Measurements from ENCODE around the gene FAF1.
"Not testable (repeated sequence)": the region's sequence is repeated elsewhere in the genome, so short reads cannot be mapped to it uniquely, and the experiment has no call there.

Gene FAF1

DNA sequence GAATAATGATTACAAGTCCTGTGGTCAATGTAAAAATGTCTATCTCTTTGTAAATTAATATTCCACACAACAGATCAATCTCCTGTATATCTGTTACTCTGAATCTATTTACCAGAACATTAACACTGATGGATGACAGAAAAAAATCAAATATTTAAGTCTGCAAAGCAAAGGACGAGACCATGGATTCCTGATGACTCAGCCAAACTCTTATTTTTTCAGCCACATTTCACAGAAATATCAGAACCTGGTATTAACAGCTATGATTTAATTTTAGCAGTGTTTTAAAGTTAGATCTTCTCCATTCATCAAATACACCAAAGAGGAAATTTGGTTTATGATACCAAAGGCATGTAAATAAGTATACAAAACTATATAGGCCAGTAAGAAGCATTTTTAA is 46.1 kb downstream of the FAF1 start:
- in situ Hi-C loops (cut with MboI; ENCODE audit: low sequenced_read_pairs) = no loop called here

DNA sequence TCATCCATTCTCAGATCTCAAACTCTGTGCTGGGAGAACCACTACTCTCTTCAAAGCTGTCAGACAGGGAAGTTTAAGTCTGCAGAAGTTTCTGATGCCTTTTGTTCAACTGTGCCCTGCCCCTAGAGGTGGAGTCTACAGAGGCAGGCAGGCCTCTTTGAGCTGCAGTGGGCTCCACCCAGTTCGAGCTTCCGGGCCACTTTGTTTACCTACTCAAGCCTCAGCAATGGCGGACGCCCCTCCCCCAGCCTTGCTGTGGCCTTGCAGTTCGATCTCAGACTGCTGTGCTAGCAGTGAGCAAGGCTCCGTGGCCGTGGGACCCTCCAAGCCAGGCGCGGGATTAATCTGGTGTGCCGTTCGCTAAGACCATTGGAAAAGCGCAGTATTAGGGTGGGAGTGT is 49.7 kb downstream of the FAF1 start:
- in situ Hi-C loops (cut with MboI; ENCODE audit: low sequenced_read_pairs) = not testable (repeated sequence)

DNA sequence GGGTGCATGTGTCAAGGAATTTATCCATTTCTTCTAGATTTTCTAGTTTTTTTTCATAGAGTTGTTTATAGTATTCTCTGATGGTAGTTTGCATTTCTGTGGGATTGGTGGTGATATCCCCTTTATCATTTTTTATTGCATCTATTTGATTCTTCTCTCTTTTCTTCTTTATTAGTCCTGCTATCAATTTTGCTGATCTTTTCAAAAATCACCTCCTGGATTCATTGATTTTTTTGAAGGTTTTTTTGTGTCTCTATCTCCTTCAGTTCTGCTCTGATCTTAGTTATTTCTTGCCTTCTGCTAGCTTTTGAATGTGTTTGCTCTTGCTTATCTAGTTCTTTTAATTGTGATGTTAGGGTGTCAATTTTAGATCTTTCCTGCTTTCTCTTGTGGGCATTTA is 52.5 kb downstream of the FAF1 start:
- in situ Hi-C loops (cut with MboI; ENCODE audit: low sequenced_read_pairs) = not testable (repeated sequence)

DNA sequence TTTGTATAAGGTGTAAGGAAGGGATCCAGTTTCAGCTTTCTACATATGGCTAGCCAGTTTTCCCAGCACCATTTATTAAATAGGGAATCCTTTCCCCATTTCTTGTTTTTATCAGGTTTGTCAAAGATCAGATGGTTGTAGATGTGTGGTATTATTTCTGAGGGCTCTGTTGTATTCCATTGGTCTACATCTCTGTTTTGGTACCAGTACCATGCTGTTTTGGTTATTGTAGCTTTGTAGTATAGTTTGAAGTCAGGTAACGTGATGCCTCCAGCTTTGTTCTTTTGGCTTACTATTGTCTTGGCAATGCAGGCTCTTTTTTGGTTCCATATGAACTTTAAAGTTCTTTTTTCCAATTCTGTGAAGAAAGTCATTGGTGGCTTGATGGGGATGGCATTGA is 54.0 kb downstream of the FAF1 start:
- in situ Hi-C loops (cut with MboI; ENCODE audit: low sequenced_read_pairs) = not testable (repeated sequence)

DNA sequence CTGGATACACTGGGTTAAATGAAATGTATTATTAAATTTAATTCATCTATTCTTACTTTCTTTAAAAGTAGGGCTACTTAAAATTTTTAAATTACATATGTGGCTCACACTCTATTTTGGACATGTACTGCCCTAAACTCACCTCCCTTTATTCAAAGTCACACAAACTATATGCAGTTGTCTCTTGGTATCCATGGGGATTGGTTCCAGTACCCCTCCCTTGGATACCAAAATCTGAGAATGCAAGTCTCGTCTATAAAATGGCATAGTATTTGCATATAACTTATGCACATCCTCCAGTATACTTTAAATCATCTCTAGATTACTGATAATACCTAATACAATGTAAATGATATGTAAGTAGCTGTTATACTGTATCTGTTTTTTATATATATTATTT is 57.6 kb downstream of the FAF1 start:
- in situ Hi-C loops (cut with MboI; ENCODE audit: low sequenced_read_pairs) = no loop called here

DNA sequence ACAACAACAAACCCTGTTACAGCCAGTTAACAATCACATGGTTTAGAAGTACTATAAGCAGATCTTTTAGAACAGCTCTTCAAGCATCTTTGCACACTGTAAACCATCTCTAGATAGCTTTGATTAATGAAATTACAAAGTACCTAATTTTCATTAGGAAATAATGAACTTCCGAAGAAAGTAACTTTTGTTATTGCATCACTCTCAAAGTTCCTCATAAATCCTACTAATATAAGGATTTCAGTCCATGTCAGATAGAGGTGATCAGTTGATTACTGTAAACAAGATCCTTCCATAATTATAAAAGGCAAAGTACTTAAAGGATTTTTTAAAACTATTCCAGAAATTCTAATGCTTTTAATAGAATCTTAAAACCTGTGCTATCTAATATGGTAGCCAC is 58.2 kb downstream of the FAF1 start:
- in situ Hi-C loops (cut with MboI; ENCODE audit: low sequenced_read_pairs) = no loop called here

DNA sequence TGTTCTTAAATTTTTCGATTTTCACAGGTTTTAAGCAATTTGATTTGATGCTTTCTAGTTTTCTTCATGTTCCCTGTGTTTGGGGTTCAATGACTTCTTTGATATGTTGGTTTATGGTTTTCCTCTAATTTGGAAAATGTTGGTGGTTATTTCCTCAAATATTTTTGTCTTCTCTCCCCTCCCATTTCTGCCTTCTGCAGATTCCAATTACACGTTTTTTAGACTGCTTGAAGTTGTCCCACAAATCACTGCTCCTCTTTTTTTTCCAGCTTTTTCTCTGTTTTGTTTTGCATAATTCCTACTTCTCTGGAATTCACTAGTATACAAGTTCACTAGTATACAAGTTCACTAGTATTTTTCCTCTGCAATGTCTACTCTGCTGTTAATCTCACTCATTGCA is 61.3 kb downstream of the FAF1 start:
- in situ Hi-C loops (cut with MboI; ENCODE audit: low sequenced_read_pairs) = no loop called here

DNA sequence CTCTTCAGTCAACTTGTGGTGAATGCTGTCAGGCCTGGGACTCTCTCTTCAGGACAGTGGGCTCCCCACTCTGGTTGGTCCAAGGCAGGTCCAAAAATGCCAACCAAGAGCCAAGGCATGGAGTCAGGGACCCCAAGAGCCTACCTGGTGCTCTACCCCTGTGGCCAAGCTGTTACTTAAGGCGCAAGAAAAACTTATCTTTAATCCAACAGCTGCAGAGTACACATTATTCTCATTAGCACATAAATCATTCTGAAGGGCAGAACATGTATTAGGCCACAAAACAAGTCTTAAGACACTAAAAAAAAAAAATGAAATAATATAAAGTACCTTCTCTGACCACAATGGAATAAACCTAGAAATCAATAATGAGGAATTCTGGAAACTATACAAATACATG is 65.7 kb downstream of the FAF1 start:
- in situ Hi-C loops (cut with MboI; ENCODE audit: low sequenced_read_pairs) = no loop called here

DNA sequence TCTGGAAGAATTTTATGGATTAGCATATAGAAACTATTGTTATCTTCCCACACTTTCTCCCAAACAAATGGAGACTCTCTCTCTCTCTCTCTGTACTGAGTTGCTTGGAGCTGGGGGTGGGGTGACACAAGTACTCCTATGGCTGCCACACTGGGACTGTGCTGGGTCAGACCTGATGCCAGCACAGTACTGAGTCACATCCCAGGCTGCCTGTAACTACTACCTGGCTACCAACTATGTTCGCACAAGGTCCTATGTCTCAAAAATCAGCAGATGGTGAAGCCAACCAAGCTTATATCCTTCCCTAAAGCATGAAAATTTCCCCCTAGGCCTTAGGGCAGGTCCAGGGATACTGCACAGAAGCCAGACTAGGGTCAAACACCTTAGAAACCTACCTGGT is 66.6 kb downstream of the FAF1 start:
- in situ Hi-C loops (cut with MboI; ENCODE audit: low sequenced_read_pairs) = no loop called here

DNA sequence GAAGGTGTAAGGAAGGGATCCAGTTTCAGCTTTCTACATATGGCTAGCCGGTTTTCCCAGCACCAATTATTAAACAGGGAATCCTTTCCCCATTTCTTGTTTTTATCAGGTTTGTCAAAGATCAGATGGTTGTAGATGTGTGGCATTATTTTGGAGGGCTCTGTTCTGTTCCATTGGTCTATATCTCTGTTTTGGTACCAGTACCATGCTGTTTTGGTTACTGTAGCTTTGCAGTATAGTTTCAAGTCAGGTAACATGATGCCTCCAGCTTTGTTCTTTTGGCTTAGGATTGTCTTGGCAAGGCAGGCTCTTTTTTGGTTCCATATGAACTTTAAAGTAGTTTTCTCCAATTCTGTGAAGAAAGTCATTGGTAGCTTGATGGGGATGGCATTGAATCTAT is 72.5 kb downstream of the FAF1 start:
- in situ Hi-C loops (cut with MboI; ENCODE audit: low sequenced_read_pairs) = not testable (repeated sequence)

DNA sequence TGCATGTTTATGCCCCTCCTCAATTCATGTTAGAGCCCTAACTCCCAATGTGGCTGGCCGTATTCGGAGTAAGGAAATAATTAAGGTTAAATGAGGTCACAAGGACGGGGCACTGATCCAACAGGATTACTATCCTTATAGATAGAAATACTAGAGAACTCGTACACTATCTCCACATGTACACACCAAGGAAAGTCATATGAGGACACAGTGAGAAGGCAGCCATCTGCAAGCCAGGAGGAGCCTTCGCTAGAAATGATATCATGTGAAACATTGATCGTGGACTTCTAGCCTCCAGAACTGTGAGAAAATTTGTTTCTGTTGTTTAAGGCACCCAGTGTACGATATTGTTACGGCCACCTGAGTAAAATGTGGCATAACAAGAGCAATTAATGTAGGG is 79.7 kb downstream of the FAF1 start:
- in situ Hi-C loops (cut with MboI; ENCODE audit: low sequenced_read_pairs) = no loop called here

DNA sequence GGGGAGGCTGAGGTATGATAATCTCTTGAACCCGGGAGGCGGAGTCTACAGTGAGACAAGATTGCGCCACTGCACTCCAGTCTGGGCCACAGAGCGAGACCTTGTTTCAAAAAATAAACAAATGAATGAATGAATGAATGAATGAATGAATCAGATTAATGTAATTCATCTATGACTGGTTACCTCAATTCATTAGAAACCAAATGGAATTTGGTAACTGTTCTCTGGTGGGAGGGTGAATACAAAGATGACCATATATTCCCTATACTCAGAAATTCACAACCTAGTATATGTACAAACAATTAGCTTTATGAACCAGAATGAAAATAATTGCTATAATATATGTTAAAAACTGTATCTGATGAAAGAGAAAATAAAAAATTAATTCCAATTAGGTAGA is 80.9 kb downstream of the FAF1 start:
- in situ Hi-C loops (cut with MboI; ENCODE audit: low sequenced_read_pairs) = no loop called here

DNA sequence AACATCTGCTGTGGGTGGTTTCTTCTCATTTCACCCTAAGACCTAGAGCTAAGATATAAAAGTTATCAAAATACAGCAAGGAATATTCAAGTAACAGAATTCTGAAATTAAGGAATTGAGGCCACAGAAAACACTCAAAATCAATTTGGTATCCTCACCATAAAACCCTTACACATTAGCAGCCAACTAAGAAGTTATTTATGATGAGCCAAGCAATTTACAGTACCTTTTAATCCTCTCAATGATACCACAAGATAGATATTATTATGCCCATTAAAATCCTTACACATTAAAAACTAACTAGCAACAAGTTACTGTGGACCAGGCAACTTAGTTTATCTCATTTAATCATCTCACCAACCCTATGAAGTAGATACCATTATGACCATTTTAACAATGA is 81.6 kb downstream of the FAF1 start:
- in situ Hi-C loops (cut with MboI; ENCODE audit: low sequenced_read_pairs) = no loop called here

DNA sequence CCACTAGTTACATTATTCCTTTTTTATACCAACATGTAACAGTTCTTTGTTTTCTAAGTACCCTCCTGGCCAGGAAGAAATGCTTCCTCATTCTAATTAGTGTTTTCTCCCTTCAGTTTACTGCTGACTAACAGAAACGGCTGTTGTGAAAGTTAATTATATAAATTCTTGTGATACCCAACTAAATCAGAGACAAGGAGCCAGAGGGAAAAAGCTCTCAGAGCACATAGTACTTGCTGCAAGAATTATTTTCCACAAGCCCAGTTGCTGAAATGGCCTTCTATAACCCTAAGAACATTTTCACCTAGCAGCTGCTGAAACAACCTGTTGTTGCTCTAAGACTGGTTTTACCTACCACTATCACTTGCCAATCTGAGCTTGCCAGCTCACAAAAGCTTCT is 82.4 kb downstream of the FAF1 start:
- in situ Hi-C loops (cut with MboI; ENCODE audit: low sequenced_read_pairs) = no loop called here

DNA sequence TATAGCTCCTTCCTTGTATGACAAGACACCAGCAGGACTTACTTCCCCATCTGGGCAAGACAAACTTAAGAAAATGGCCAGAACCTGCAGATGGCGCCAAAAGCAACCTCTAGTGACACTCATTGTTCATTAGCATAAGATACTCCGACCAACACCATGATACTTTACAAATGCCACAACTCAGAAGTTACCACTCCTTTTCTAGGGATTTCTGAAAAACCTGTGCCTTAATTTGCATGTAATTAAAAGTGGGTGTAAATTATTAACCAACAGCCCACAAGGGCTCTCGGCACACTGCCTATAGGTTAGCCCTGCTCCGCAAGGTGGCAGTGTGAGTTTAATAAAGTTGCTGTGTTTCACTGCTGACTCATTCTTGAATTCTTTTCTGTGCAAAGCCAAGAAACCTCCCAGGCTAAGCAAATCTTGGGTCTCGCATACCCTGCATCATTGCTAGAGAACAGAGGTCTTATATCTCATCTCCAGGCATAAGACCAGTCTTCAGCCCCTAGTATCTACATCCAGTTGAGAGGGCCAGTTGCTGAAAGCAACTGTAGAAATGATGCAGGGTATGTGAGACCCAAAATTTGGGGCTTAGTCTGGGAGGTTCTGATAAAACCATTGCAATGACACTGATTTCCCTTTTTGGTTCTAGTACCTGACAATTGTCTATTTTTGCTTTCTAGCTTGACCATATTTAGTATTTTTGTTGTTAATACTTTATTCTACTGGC is 86.4 kb downstream of the FAF1 start:
- in situ Hi-C loops (cut with MboI; ENCODE audit: low sequenced_read_pairs) = no loop called here

DNA sequence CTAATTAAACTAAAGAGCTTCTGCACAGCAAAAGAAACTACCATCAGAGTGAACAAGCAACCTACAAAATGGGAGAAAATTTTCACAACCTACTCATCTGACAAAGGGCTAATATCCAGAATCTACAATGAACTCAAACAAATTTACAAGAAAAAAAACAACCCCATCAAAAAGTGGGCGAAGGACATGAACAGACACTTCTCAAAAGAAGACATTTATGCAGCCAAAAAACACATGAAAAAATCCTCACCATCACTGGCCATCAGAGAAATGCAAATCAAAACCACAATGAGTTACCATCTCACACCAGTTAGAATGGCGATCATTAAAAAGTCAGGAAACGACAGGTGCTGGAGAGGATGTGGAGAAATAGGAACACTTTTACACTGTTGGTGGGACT is 95.2 kb downstream of the FAF1 start:
- in situ Hi-C loops (cut with MboI; ENCODE audit: low sequenced_read_pairs) = not testable (repeated sequence)

DNA sequence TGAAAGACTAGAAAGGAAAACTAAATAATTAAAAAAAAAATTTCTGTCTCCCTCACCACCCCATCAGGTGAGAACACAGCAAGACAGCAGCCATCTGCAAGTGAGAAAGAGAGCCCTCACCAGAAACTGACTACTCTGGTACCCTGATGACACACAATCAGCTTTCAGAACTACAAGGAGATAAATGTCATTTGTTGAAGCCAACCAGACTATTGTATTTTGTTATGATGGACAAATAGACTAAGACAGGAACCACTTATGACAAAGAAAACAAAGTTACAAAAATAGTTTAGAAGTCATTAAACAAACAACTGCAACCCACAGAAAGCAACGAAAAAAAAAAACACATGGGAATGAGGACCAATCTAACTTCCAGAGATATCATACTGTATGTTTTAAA is 98.3 kb downstream of the FAF1 start:
- in situ Hi-C loops (cut with MboI; ENCODE audit: low sequenced_read_pairs) = no loop called here

DNA sequence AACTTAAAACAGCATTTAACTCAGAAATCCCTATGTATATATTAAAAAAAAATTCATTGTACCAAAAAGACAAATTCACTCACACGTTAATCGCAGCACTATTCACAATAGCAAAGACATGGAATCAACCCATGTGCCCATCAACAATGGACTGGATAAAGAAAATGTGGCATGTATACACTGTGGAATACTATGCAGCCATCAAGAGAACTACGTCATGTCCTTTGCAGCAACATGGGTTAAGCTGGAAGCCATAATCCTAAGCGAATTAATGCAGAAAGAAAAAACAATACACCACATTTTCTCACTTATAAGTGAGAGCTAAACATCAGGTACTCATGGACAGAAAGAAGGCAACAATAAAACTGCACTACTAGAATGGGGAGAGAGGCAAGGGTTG is 99.4 kb downstream of the FAF1 start:
- in situ Hi-C loops (cut with MboI; ENCODE audit: low sequenced_read_pairs) = no loop called here

DNA sequence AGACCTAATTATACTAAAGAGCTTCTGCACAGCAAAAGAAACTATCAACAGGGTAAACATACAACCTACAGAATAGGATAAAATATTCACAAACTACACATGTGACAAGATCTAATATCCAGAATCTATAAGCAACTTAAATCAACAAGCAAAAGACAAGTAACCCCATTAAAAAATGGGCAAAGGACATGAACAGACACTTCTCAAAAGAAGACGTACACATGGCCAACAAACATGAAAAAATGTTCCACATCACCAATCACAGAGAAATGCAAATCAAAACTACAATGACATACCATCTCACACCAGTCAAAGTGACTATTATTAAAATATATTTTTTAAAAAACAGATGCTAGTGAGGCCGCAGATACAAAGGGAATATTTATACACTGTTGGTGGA is 99.8 kb downstream of the FAF1 start:
- in situ Hi-C loops (cut with MboI; ENCODE audit: low sequenced_read_pairs) = no loop called here

DNA sequence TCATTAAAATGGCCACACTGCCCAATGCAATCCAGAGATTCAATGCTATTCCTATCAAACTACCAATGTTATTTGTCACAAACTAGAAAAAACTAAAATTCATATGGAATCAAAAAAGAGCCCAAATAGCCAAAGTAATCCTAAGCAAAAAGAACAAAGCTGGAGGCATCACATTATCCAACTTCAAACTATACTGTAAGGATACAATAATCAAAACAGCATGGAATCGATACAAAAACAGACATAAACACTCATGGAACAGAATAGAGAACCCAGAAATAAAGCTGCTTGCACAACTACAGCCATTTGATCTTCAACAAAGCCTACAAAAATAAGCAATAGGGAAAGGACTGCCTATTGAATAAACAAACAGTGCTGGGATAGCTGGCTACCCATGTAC is 100.4 kb downstream of the FAF1 start:
- in situ Hi-C loops (cut with MboI; ENCODE audit: low sequenced_read_pairs) = no loop called here

DNA sequence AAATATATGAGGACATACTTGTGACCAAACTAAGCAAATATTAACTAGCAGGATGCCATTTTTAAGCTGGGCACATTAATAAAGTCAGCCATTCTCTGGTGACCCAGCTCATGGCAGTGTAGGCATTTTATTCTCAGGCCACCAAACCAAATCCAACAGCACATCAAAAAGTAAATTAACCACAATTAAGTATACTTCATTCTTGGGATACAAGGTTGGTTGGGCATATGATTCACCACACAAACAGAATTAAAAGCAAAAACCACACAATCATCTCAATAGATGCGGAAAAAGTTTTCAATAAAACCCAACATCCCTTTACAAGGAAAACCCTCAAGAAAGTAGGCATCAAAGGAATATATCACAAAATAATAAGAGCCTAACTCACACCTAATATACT is 101.3 kb downstream of the FAF1 start:
- in situ Hi-C loops (cut with MboI; ENCODE audit: low sequenced_read_pairs) = no loop called here

DNA sequence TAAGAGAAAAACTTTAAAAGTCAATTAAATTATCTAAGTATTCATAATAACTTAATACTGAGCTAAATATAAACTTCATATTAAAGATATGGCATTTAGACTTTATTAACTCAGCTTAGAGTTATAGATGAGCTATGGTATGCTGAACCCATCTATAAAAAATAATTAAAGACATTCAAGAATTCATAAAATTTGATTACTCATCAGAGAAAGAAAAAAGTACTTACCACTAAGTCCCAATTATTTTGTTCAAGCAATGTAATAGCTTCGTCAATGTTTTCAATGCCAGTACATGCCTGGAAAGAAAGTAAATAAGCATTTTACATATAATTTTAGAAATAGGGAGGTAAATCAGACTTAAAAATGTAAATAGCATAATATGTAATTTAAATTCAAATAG is 102.4 kb downstream of the FAF1 start:
- in situ Hi-C loops (cut with MboI; ENCODE audit: low sequenced_read_pairs) = no loop called here

DNA sequence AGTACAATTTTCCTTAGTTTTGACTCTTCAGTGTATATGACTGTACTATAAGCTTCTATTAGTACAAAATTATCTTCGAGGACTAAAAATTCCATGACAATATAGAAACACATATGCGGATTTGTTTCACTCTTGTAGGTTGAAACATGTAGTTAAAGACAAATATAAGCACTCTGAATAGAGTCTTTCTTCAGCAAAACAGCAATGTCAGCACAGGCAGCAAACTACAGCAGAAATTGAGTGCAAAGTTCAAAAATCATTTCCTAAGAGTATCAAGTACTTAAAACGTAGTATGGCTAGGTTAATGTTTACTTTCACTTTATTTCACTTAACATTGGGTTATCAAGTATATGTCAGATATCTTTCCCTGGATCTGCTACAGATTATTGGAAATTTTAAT is 106.7 kb downstream of the FAF1 start:
- in situ Hi-C loops (cut with MboI; ENCODE audit: low sequenced_read_pairs) = no loop called here

Data from hTERT RPE-1 (cell line).